NCI-H774 (cell line): ENCODE data around the gene PALD1.

Experiments
- DNase-seq: peaks from one replicate; lab custom pipeline; 2025; lab: John Stamatoyannopoulos, UW

The PALD1 gene

GRCh38 chr10:70592186-70592735 lies 113.7 kb downstream of the PALD1 start:
- no peak for DNase-seq

- DNase-seq, result no peak
Measured at GRCh38 chr10:70592746-70593512, 114.4 kb downstream of the PALD1 start.

GRCh38 chr10:70593513-70593890 lies 114.9 kb downstream of the PALD1 start:
- no peak for DNase-seq

GRCh38 chr10:70594161-70594560 lies 115.6 kb downstream of the PALD1 start:
- no peak for DNase-seq

- no peak for DNase-seq
Measured at GRCh38 chr10:70595566-70596016, 117.0 kb downstream of the PALD1 start.

GRCh38 chr10:70596110-70596798 lies 117.7 kb downstream of the PALD1 start:
- no peak for DNase-seq

- no peak for DNase-seq
Measured at GRCh38 chr10:70596860-70597809, 118.6 kb downstream of the PALD1 start.

GRCh38 chr10:70597856-70598815 lies 119.6 kb downstream of the PALD1 start:
- DNase-seq, result no peak

- DNase-seq, result no peak
Measured at GRCh38 chr10:70598857-70599295, 120.3 kb downstream of the PALD1 start.

- DNase-seq, result no peak
Measured at GRCh38 chr10:70599319-70599718, 120.8 kb downstream of the PALD1 start.

- DNase-seq, result no peak
Measured at GRCh38 chr10:70599791-70600190, 121.2 kb downstream of the PALD1 start.

- DNase-seq, result no peak
Measured at GRCh38 chr10:70600512-70601395, 122.2 kb downstream of the PALD1 start.

- DNase-seq, result no peak
Measured at GRCh38 chr10:70601746-70602145, 123.2 kb downstream of the PALD1 start.

GRCh38 chr10:70602665-70603448 lies 124.3 kb downstream of the PALD1 start, which contains the start of gene PRF1:
PRF1 (minus strand) TSS chr10:70602741; CDS start chr10:70600902, 1,839 bp downstream.
- DNase-seq, result no peak

GRCh38 chr10:70603449-70603801 lies 124.9 kb downstream of the PALD1 start:
- DNase-seq, result no peak

GRCh38 chr10:70604106-70604505 lies 125.5 kb downstream of the PALD1 start:
- DNase-seq, result no peak

- no peak for DNase-seq
Measured at GRCh38 chr10:70605161-70605560, 126.6 kb downstream of the PALD1 start.

- DNase-seq, result no peak
Measured at GRCh38 chr10:70607936-70608335, 129.4 kb downstream of the PALD1 start.

GRCh38 chr10:70613941-70614340 lies 135.4 kb downstream of the PALD1 start:
- no peak for DNase-seq
